BLaER1 (cell line): ENCODE data around the gene RIPK3.
"Not testable (repeated sequence)": the region's sequence is repeated elsewhere in the genome, so short reads cannot be mapped to it uniquely, and the experiment has no call there.

Source experiments
- H3K27ac ChIP-seq: shearing (Covaris generic); formaldehyde crosslinking; 2 replicates; pipeline ENCODE4 v1.8.1; 2022
- H3K27me3 ChIP-seq: shearing (Covaris generic); formaldehyde crosslinking; 2 replicates; pipeline ENCODE4 v1.8.1; 2022
- H3K36me3 ChIP-seq: shearing (Covaris generic); formaldehyde crosslinking; 2 replicates; pipeline ENCODE4 v1.8.1; 2022
- H3K4me1 ChIP-seq: shearing (Covaris generic); formaldehyde crosslinking; 2 replicates; pipeline ENCODE4 v1.8.1; 2022
- H3K4me2 ChIP-seq: shearing (Covaris generic); formaldehyde crosslinking; 2 replicates; pipeline ENCODE4 v1.8.1; 2022
- H3K4me3 ChIP-seq: shearing (Covaris generic); formaldehyde crosslinking; 2 replicates; pipeline ENCODE4 v1.8.1; 2022
- H3K9ac ChIP-seq: shearing (Covaris generic); formaldehyde crosslinking; 2 replicates; pipeline ENCODE4 v1.8.1; 2022
- H3K9me3 ChIP-seq: shearing (Covaris generic); formaldehyde crosslinking; 2 replicates; pipeline ENCODE4 v1.8.1; 2022
- H4K20me1 ChIP-seq: shearing (Covaris generic); formaldehyde crosslinking; 2 replicates; pipeline ENCODE4 v1.8.1; 2022
- Cebpa-rat ChIP-seq: shearing (Covaris generic); IDR thresholded peaks from 2 replicates; pipeline ENCODE4 v1.8.1; 2022

Gene RIPK3

GRCh38 chr14:24335461-24336171, 4.2 kb downstream of the RIPK3 start:
- peak overlapping the region; percentile 48 for H3K4me2 ChIP-seq
- peaks cover 35% of the 10 kb centered on the region for H4K20me1 ChIP-seq
- H3K4me3 ChIP-seq = 0 out of 2 replicates have a peak overlapping the region, but pooled peaks have one; percentile 58
- peaks cover 8% of the 10 kb centered on the region; the same call in 1 of the 2 replicates for H3K9me3 ChIP-seq
- H3K9ac ChIP-seq = no peak overlapping the region
- H3K27ac ChIP-seq = no peak overlapping the region
- TF ChIP-seq Cebpa-rat = no peak
- H3K4me1 ChIP-seq = peaks cover 66% of the 10 kb centered on the region
- H3K36me3 ChIP-seq = peaks cover 10% of the 10 kb centered on the region; the same call in 1 of the 2 replicates
- peaks cover 86% of the 10 kb centered on the region for H3K27me3 ChIP-seq

GRCh38 chr14:24334431-24335291, 5.1 kb downstream of the RIPK3 start, which contains the start of gene ADCY4:
Gene ADCY4, minus strand, starts transcription at chr14:24335071. Its CDS starts 419 bp downstream, at chr14:24334652.
- Histone ChIP-seq H3K36me3 (peaks cover 10% of the 10 kb centered on the region; the same call in 1 of the 2 replicates), H3K9ac (no peak within 1 kb of the TSS), H3K27ac (no peak within 1 kb of the TSS), H4K20me1 (peaks cover 35% of the 10 kb centered on the region), H3K27me3 (peaks cover 76% of the 10 kb centered on the region), H3K4me2 (peak within 1 kb of the TSS; percentile 94), H3K4me1 (peaks cover 66% of the 10 kb centered on the region), H3K9me3 (peaks cover 8% of the 10 kb centered on the region; the same call in 1 of the 2 replicates), H3K4me3 (peak within 1 kb of the TSS; percentile 58)
- TF ChIP-seq Cebpa-rat = no peak

- no peaks in the 10 kb centered on the region for H3K9me3 ChIP-seq
- H3K36me3 ChIP-seq = peaks cover 9% of the 10 kb centered on the region; the same call in 1 of the 2 replicates
- peaks cover 35% of the 10 kb centered on the region for H4K20me1 ChIP-seq
- H3K27me3 ChIP-seq = peaks cover 54% of the 10 kb centered on the region
- peak; percentile 88 for TF ChIP-seq Cebpa-rat
- H3K4me1 ChIP-seq = peaks cover 73% of the 10 kb centered on the region
- peak overlapping the region; percentile 94 for H3K4me2 ChIP-seq
- H3K4me3 ChIP-seq = peak overlapping the region; percentile 58
- no peak overlapping the region for H3K9ac ChIP-seq
- no peak overlapping the region for H3K27ac ChIP-seq
Observed at GRCh38 chr14:24332268-24332993, 7.4 kb downstream of the RIPK3 start.

GRCh38 chr14:24331731-24332267, 8.0 kb downstream of the RIPK3 start:
- no peak overlapping the region for H3K27ac ChIP-seq
- no peak overlapping the region for H3K9ac ChIP-seq
- TF ChIP-seq Cebpa-rat = no peak
- H3K27me3 ChIP-seq = peaks cover 47% of the 10 kb centered on the region
- H3K4me3 ChIP-seq = peak overlapping the region; percentile 58; the same call in 1 of the 2 replicates
- peaks cover 35% of the 10 kb centered on the region for H4K20me1 ChIP-seq
- peaks cover 80% of the 10 kb centered on the region for H3K4me1 ChIP-seq
- peak overlapping the region; percentile 94 for H3K4me2 ChIP-seq
- H3K36me3 ChIP-seq = peaks cover 2% of the 10 kb centered on the region; the same call in 1 of the 2 replicates
- H3K9me3 ChIP-seq = no peaks in the 10 kb centered on the region

- peaks cover 41% of the 10 kb centered on the region for H3K27me3 ChIP-seq
- peaks cover 84% of the 10 kb centered on the region for H3K4me1 ChIP-seq
- H3K36me3 ChIP-seq = no peaks in the 10 kb centered on the region
- peak overlapping the region; percentile 94 for H3K4me2 ChIP-seq
- no peak for TF ChIP-seq Cebpa-rat
- peaks cover 35% of the 10 kb centered on the region for H4K20me1 ChIP-seq
- no peak overlapping the region for H3K27ac ChIP-seq
- H3K9ac ChIP-seq = no peak overlapping the region
- no peak overlapping the region for H3K4me3 ChIP-seq
- H3K9me3 ChIP-seq = no peaks in the 10 kb centered on the region
Observed at GRCh38 chr14:24330973-24331674, 8.7 kb downstream of the RIPK3 start.

GRCh38 chr14:24329736-24330135, 10.1 kb downstream of the RIPK3 start:
- Histone ChIP-seq H3K4me1 (peaks cover 84% of the 10 kb centered on the region), H3K9ac (no peak overlapping the region), H3K36me3 (no peaks in the 10 kb centered on the region), H3K4me2 (peak overlapping the region; percentile 60; the same call in 1 of the 2 replicates), H4K20me1 (peaks cover 24% of the 10 kb centered on the region), H3K9me3 (no peaks in the 10 kb centered on the region), H3K27ac (no peak overlapping the region), H3K4me3 (no peak overlapping the region), H3K27me3 (peaks cover 27% of the 10 kb centered on the region)
- TF ChIP-seq Cebpa-rat = no peak

- peaks cover 19% of the 10 kb centered on the region for H4K20me1 ChIP-seq
- no peak overlapping the region for H3K27ac ChIP-seq
- H3K9me3 ChIP-seq = no peaks in the 10 kb centered on the region
- TF ChIP-seq Cebpa-rat = no peak
- H3K4me1 ChIP-seq = peaks cover 82% of the 10 kb centered on the region
- H3K36me3 ChIP-seq = no peaks in the 10 kb centered on the region
- no peak overlapping the region for H3K4me3 ChIP-seq
- H3K27me3 ChIP-seq = peaks cover 21% of the 10 kb centered on the region
- H3K9ac ChIP-seq = no peak overlapping the region
- H3K4me2 ChIP-seq = peak overlapping the region; percentile 60
Observed at GRCh38 chr14:24329073-24329663, 10.6 kb downstream of the RIPK3 start.

GRCh38 chr14:24327914-24328313, 11.9 kb downstream of the RIPK3 start:
- H3K27me3 ChIP-seq, H3K9ac ChIP-seq, H3K9me3 ChIP-seq, H3K4me3 ChIP-seq, H4K20me1 ChIP-seq, H3K36me3 ChIP-seq: not testable (repeated sequence)
- Histone ChIP-seq H3K4me1 (peaks cover 71% of the 10 kb centered on the region), H3K4me2 (peak overlapping the region; percentile 61), H3K27ac (0 out of 2 replicates have a peak overlapping the region, but pooled peaks have one; percentile 65)
